SH-SY5Y (cell line): ENCODE data around the gene PPP3CA.

Experiments used
- GATA2 ChIP-seq: IDR thresholded peaks from 2 replicates; pipeline ENCODE4 v1.6.1; 2011; ENCODE audit warnings: mild to moderate bottlenecking, low read depth, low read length
- GATA3 ChIP-seq: IDR thresholded peaks from 2 replicates; pipeline ENCODE4 v1.6.1; 2011; ENCODE audit warnings: low read depth, mild to moderate bottlenecking, low read length, moderate library complexity

- TF ChIP-seq GATA3 (no peak), GATA2 (no peak)
These were observed 58.0 kb downstream of the PPP3CA start for GRCh38 chr4:101289306-101289705.
